OCI-LY1 (cell line): ENCODE data around the gene AFAP1.

Source experiments
- CTCF ChIP-seq: fragments of 200-600 bp; sonication (generic), shearing (Covaris generic); IDR thresholded peaks from 2 replicates; pipeline ENCODE4 v1.5.1; 2017; ENCODE audit warnings: mild to moderate bottlenecking, antibody characterized with exemption, low read length, moderate library complexity, mixed read lengths
- EZH2 ChIP-seq: fragments of 200-600 bp; sonication (generic), shearing (Covaris generic); IDR thresholded peaks from 2 replicates; pipeline ENCODE4 v1.8.0; 2017; ENCODE audit warnings: borderline replicate concordance, mixed run types, mild to moderate bottlenecking, antibody characterized with exemption, low read length, moderate library complexity, mixed read lengths

GRCh38 chr4:7715271-7716009, 224.2 kb downstream of the AFAP1 start:
- TF ChIP-seq EZH2 (no peak), CTCF (no peak)
